ENCODE data around the gene SCGB1D1.

The SCGB1D1 gene, protein sequence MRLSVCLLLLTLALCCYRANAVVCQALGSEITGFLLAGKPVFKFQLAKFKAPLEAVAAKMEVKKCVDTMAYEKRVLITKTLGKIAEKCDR

GRCh38 chr11:62190011-62190410 is at the start of gene SCGB1D1:
Gene SCGB1D1, plus strand, starts transcription at chr11:62190216. Its CDS starts 69 bp downstream, at chr11:62190285.
- DNase-seq (ENCODE audit: low read depth in 2 of 2): no peak

GRCh38 chr11:62140304-62141110 is 49.5 kb upstream of the SCGB1D1 start:
- DNase-seq (ENCODE audit: low read depth in 2 of 2): no peak

- no peak for DNase-seq (ENCODE audit: low read depth in 2 of 2)
These were observed 48.6 kb upstream of the SCGB1D1 start for GRCh38 chr11:62141111-62142042.

GRCh38 chr11:62142043-62142375 is 48.0 kb upstream of the SCGB1D1 start:
- no peak for DNase-seq (ENCODE audit: low read depth in 2 of 2)

GRCh38 chr11:62142921-62143320 is 47.1 kb upstream of the SCGB1D1 start:
- DNase-seq (ENCODE audit: low read depth in 2 of 2): no peak

DNA sequence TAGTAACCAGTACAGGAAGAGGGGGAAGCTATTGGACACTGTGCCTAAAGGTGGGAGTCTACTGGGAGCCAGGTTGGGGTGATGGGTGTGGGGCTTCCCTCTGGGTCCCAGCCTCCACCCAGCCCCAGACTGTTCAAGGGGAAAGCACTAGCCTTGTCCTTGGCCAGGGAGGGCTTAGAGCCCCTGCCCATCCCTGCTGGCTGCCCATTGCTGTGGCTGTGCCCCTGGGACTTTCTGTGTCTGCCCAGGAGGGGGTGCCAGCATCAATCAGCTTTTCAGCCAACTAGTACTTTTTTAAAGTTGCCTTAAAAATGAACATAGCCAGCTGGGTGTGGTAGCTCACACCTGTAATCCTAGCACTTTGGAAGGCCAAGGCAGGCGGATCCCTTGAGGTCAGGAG is 46.3 kb upstream of the SCGB1D1 start:
- DNase-seq (ENCODE audit: low read depth in 2 of 2): no peak

DNA sequence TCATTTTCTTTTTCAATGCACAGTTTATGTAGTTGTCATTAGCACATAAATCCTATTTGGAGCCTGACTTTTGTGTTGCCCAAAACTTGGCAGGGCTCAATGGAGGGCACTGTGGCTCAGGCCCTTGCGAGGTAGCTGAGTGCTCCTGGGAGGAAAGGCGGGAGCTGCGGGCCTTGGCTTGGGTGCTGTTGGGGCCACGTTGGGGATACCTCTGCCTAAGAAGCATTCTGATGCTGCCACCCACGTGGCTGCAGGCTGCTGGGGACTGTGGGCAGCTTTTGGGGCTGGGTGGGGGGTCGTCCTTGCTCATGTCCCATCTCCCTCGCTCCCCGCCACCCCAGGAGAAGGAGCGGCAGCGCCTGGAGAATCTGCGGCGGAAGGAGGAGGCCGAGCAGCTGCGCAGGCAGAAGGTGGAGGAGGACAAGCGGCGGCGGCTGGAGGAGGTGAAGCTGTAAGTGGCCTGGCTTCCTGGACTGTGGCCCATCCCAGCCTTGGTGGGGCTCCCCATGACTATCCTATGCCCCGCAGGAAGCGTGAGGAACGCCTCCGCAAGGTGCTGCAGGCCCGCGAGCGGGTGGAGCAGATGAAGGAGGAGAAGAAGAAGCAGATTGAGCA is 45.3 kb upstream of the SCGB1D1 start:
- DNase-seq (ENCODE audit: low read depth in 2 of 2): no peak

- DNase-seq (ENCODE audit: low read depth in 2 of 2): no peak
These were observed 44.6 kb upstream of the SCGB1D1 start for GRCh38 chr11:62145261-62145871.

DNA sequence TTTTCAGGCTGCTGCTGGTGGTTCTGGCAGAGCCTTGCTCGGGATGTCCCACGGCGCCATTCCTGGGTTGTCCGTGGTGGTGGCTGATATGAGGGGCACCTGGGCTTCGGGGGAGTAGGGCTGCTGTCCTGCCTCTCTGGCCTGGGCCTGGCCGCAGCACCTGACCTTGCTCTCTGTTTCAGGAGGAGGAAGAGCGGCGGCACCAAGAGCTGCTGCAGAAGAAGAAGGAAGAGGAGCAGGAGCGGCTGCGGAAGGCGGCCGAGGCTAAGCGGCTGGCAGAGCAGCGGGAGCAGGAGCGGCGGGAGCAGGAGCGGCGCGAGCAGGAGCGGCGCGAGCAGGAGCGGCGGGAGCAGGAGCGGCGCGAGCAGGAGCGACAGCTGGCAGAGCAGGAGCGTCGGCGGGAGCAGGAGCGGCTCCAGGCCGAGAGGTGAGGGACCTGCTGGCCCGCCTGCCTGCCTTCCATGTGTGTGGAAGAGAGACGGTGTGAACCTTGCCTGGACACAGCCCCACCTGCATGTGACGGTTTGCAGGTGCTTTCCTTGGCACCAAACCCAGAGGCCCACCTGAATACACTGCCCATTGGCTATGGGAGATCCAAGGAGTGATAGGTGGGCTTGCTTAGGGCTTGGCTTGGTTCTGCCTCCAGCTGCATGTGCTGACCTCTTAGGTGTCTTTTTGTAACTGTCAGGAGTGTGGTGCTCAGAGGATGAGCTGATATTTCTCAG is 43.4 kb upstream of the SCGB1D1 start:
- no peak for DNase-seq (ENCODE audit: low read depth in 2 of 2)

DNA sequence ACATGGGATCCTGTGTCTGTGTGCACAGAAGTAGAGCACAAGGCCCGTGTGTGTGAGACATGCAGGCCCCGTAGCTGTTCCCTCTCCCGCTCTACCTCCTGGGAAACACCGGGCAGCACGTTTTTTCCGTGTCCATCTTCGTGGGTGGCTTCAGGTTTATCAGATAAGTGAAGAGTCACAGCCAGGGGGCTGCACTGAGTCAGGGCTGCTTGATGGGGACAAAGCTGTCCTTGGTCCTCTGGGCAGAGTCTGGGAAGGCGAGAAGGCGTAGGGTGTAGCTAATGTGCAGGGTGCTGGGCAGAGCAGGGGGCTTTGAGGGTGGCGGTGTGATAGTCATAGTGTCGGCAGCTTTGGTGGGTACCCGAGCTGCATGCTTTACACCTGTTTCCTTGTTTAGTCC is 42.5 kb upstream of the SCGB1D1 start:
- DNase-seq (ENCODE audit: low read depth in 2 of 2): no peak

- DNase-seq (ENCODE audit: low read depth in 2 of 2): no peak
These were observed 41.6 kb upstream of the SCGB1D1 start for GRCh38 chr11:62148271-62148980.

DNA sequence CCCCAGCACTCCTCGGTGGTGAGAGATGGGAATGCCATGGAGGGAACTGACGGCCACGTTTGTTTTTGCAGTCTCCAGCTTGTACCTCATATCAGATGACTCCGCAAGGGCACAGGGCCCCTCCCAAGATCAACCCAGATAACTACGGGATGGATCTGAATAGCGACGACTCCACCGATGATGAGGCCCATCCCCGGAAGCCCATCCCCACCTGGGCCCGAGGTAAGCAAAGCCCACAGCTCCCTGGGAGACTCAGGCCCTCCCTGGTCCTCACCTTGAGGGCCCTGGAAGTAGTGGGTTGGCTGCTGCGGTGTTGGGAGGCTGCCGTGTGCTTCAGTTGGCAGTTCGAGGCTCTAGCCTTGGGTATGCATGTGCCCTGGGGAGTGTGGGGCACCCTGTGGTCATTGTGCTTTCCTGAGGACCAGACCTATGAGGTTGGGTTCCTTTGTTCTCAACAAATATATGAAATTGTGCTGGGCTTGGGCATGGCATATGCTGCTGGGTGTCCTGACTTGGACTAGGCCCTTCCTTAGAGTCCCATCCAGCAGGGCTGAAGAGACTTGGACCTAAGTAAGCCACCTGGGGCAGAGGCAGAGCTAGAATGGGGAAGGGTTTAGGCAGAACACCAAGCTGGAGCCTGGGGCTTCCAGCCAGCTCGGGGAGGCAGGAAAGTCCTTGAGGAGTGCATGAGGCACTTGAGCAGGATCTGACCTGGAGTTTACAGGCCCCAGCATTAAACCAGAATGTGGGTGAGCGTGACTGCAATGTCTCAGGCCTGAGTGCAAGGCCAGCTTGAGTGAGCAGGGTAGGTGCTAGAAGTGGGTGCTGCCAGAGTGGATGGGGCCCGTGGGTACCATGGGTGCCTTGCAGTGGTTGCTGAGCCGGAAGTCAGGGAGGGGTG is 39.8 kb upstream of the SCGB1D1 start:
- no peak for DNase-seq (ENCODE audit: low read depth in 2 of 2)

GRCh38 chr11:62150887-62151736 is 38.9 kb upstream of the SCGB1D1 start:
- no peak for DNase-seq (ENCODE audit: low read depth in 2 of 2)

- no peak for DNase-seq (ENCODE audit: low read depth in 2 of 2)
These were observed 38.3 kb upstream of the SCGB1D1 start for GRCh38 chr11:62151737-62152102.

DNA sequence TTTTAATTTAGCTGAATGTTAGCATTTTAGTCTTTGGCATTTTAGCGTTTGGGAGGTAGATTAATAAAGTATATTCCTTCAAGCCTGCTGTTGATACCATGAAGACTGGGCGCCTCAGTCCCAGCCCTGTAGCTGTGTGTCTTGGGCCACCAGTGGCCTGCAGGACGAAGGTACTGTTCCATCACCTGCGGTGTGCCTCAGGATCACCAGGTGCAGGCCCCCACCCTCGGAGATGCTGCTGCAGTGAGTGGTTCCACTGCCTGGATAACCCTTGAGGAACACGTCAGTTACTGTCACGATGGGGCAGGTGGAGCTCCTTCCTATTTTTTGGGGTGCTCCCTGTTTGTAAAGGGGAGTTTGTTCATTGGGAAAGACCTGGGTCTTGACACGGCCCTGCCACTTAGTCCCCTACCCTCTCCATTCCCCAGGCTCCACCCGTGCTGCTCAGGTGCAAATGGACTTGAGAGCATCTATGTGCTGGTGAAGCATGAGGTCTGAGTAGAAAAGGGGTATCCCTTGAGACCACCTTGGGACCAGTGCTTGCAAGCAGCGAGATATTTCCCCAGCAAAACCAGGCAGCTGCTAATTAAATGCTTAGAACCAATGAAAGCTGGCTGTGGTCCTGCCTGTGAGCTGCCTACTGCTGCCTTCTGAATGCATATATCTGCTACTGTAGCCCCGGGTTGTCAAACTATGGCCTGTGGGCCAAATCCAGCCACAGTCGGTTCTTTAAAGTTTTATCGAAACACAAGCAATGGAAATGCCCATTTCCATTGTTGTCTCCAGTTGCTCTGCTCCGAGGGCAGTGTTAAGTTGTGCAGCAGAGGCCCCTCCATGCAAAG is 37.5 kb upstream of the SCGB1D1 start:
- DNase-seq (ENCODE audit: low read depth in 2 of 2): no peak

DNA sequence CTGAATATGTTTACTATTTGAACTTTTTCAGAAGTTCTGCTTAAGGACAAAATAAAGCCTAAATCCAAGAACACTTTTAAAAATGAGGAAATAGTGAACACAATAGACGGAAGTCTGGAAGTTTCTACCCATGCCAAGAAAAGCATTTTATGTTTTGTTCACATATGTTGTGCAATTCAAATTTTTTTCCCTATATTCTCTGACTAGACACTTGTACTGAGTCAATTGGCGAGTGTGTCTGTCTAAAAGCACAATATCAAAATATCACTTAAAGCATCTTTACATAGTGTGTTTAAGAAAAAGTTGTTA is 37.0 kb upstream of the SCGB1D1 start:
- no peak for DNase-seq (ENCODE audit: low read depth in 2 of 2)

- DNase-seq (ENCODE audit: low read depth in 2 of 2): no peak
These were observed 36.4 kb upstream of the SCGB1D1 start for GRCh38 chr11:62153617-62154016.

GRCh38 chr11:62157603-62158002 is 32.4 kb upstream of the SCGB1D1 start:
- no peak for DNase-seq (ENCODE audit: low read depth in 2 of 2)
